Spleen (tissue), 7 donors: ENCODE measurements around the gene PPP1R9B.

Experiments used
- CTCF ChIP-seq, 11 experiments: fragments of 200-600 bp in 7 of 11; fragments of 450-650 bp in 4 of 11; sonication (generic) in 4 of 11; IDR thresholded peaks in 8 of 11; conservative IDR thresholded peaks in 3 of 11; 1 replicate in 7 of 11; 2 replicates in 4 of 11; pipeline versions ENCODE4 v1.4.0 to v1.8.0; 2016 to 2021; ENCODE audit warnings: antibody characterized with exemption in 11 of 11, inconsistent platforms in 4 of 11, mild to moderate bottlenecking in 1 of 11
- POLR2A ChIP-seq, 3 donors: fragments of 450-650 bp; IDR thresholded peaks; one replicate each; pipeline ENCODE4 v1.5.1; 2017; ENCODE audit warnings: antibody characterized with exemption in 3 of 3, mild to moderate bottlenecking in 1 of 3
- donor health status: DM: no; HTN: no; CAD: no; lungs with moderate emphysema.
- donor health status: DM: no; HTN: no; CAD: no.
- donor health status: DM: no; HTN: no; CAD: no.

GRCh38 chr17:50090071-50090470, 60.4 kb downstream of the PPP1R9B start:
- TF ChIP-seq POLR2A (IDR thresholded peaks at IDR 0.05) (no peak), CTCF (IDR thresholded peaks at IDR 0.05 in 8 of 11, conservative IDR thresholded peaks at IDR 0.05 in 3 of 11) (no peak)
